Activated CD4-positive, CD25-positive, alpha-beta regulatory T cell (primary cell): ENCODE results near the gene PLCL1.
A peak's percentile ranks its signal among the peaks of the same experiment; 100 is the strongest.

Experiments
- DNase-seq, 4 experiments: peaks; one replicate each; lab custom pipeline; 2025; lab: John Stamatoyannopoulos, UW

The PLCL1 gene

DNA sequence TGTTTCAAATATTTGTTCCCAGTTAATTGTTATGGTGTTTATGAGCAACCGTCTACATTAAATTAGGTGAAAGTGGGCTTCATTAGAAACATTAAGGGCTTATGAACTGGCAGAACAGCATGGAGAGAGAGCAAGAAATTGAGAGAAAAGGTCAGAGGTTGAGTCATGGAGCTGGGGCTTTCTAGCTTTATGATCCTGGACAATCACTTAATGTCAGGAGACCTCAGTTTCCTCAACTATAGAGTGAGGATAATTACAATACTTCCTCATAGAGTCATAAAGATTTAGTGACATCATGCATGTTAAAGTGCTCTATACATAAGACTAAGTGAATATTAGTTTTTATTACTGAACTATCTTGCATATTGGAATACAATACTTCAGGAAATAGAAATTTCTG lies 83.9 kb downstream of the PLCL1 start:
- DNase-seq: no peak

GRCh38 chr2:197889041-197889440 lies 84.6 kb downstream of the PLCL1 start:
- peak in 1 of 4 experiments; percentile 5 for DNase-seq

DNA sequence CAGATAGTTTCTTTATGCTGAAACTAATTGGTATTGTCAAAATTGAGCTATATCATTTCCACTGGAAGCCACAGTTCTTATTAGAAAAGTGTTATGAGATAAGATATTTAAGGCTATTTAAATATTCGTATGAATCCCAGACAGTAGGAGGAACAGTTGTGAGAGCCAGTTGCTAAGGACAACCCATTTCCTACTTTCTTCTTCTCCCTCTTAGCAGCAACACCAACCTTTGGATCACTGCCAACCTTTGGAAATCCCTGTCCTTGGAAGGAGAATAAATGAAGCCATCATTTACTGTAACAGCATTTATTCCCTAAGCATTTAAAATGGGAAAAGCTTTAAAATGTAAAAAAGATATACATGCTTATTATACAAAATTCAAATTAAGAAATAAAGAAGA lies 85.8 kb downstream of the PLCL1 start:
- no peak for DNase-seq

DNA sequence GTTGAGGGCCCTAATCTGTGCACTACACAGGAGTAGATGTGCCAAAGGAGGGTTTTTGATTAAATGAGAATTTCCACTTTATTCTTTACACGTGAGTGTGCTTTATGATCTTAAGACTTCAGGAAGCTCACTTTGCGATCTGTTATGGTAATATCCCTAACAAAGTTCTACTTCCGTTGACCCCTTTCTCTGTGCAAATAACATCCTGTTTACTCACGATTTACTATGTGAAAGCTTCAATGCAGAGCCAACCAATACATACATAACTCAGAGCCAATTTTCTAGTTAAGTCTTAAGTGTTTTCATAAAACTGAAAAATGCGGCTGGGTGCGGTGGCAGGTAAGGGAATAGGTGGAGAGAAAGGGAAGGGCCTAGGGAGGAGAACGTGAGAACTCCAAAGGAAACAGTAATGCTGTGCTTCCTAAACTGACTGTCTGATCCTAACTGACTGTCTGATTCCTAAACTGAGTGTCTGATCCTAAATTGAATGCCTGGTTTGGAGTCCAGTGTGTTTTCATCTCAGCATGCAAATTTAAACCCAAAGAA lies 87.6 kb downstream of the PLCL1 start:
- DNase-seq: no peak

DNA sequence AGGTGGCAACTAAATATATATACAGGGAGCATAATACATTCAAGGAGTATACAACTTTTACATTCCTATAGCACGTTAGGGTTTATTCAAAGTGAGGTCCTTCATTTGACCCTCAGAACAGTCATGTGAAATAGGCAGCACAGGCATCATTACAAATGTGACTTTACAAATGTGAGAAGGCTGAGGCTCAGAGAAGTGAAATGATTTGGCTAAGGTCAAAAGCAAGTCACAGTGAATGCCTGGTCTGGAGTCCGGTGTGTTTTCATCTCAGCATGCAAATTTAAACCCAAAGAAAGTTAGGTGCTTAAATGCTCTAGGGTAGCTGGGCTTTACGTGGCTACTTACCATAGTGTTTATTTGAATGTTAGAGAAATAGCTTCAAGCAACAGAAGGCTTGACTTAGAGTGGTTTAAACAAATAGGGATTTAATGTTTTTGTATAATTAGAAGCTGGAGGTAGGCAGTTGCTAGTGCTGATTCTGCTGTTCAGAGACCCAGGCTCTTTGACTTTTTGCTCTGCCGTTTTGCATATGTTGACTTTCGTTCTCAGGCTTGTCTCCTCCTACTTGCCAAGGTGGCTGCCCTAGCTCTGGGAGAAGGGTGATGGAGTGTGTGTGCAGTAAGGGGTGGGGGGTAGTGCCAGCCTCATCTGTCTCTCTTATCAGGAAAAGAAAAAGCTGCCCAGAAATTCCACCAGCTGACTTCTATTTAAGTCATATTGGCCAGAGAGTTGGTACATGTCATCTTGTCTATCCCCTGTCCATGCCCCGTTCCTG lies 89.2 kb downstream of the PLCL1 start:
- no peak for DNase-seq

DNA sequence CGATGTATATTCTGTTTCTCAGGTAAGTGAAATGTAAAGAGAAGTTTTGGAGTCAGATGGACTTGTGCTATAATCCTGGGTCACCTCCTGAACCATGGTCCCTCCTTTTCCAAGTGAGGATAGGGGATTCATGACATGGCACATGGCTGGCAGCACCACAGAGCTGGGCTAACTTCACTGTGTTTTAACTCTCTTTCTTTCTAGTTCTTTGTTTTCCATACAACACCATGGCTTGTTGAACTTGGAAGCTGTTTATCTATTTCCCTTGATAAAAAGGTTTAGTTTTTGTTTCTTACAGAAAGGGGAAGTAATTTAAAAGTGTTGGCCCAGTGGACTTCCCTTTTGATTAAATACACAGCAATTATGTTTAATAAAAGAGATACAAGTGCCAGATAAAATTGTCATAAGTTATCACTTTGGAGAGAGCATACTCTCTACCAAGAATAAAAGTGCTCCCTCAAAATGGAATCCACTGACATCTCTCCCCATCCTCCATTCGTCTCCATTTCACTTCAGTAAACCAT lies 90.4 kb downstream of the PLCL1 start:
- no peak for DNase-seq

GRCh38 chr2:197897960-197898678 lies 93.7 kb downstream of the PLCL1 start:
- DNase-seq: no peak

DNA sequence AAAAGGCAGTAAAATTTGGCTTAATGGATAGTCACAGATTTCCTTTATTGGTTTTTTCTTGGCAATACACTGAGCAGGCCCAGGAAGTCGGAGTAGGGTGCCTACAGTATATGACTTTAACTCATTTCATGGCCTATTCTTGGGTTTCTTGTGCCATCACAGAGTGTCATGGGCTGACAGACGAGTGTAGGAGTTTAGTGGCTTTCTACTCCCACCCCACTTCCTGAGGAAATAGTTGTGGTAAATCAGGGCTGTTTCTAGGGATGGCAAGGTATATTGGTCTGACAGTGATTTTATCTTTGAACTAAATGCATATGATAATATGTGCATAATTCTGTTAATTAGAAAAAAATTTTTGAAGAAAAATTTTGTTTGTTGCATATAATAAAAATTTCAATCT lies 100.1 kb downstream of the PLCL1 start:
- DNase-seq: no peak

DNA sequence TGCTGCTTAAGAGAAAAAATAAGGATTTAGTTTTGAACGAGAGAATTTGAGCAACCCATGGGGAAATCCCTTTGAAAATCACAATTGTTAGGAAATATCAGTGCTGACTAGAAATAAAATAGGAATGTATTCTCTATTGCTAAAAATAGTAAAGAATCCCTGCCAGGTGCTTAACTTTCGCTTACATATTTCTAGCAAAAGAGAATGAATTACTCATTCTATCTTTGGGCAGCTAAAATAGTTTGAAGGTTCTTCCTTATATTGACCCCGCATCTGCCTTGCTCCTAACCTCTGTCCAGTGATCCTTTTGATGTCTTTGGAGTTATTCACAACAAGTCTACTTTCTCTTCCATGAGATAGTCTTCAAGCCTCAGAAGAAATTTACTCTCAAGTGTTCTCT lies 103.8 kb downstream of the PLCL1 start:
- no peak for DNase-seq

DNA sequence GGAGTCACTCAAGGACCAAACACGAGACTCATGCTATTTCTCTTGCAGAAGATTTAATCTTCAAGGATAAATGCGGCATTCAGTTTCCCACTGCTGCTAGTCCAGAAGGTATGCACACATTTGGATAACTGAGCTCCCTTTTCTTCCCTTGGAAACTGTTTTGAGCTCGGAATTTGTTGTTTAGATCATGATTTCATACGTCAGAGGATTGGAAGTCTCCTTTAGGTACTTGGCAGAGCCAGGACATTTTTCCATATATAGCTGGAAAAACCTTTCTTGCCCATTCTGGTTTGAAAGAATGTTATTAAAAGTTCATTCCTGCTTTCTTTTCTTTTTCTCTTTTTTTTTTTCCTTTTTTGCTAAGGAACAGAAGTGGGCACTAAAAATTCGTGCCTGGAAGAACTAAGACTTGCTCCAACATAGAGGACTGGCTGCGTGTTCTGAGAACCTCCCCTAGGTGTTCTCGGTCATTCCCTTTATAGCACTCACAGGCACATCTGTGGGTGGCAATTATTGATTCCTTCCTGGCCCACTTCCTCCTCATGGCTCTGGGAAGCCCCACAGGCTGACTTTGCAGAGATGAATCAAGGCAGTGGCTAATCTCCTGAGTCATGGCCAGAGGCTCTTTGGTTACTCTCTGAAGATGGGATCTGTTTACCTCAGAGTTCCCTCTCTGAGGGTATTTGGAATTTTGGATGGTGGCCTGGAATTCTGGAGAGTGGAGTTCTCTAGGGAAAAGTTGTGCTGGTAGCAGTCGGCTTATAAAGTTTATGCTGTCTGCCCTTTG lies 104.8 kb downstream of the PLCL1 start:
- no peak for DNase-seq

DNA sequence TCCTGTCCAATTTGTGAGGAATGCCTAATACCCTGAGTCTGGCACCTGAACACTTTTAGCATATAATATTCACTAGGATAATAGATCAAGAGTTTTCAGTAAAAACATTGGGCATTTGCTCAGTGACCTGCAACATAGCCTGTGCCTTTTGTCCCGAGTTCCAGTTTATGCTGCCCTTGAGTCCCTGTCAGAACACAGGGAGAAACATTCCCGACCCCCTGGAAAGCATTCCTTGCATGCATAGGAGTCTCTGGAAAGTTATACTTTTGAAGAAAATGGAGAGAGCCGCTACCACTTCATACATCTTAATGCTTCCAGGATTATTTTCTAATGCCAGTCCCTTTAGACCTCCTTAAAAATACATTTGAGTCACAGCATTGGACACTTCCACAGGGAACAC lies 107.3 kb downstream of the PLCL1 start:
- no peak for DNase-seq

- no peak for DNase-seq
Observed at GRCh38 chr2:197913084-197913483, 108.7 kb downstream of the PLCL1 start.

- DNase-seq: no peak
Observed at GRCh38 chr2:197914778-197915177, 110.4 kb downstream of the PLCL1 start.

DNA sequence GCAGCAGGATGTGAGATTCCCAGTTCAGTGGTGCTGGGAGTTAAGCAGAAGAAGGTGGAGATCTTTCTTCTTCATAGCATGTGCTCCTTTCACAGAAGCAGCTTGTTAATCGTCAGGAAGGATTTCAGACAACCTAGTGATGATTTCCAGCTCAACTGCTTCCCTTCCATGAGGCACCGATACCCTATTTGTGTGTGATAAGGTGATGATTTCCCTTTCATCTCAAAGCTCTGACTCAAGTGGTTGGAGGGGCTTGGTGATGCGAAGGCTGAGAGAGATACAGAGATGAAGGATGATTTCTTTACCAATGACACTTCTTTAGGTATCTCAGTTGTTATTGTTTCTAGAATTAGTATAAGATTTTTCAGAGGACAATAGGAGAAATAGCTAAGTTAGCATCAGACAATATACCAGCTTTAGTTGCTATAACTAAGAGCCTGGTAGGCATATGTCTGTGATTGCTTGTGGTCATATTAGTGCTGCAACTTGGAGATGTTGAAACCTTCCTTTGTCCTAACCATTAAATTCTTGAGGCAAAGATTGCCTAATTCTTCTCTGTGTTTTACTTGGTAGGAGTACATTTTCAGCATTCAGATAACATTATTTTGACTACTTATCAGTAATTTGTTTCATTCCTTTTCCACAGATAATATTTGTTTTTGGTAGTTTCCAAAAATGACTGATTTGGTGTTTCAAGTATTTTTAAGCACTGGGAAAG lies 111.3 kb downstream of the PLCL1 start:
- DNase-seq: no peak

DNA sequence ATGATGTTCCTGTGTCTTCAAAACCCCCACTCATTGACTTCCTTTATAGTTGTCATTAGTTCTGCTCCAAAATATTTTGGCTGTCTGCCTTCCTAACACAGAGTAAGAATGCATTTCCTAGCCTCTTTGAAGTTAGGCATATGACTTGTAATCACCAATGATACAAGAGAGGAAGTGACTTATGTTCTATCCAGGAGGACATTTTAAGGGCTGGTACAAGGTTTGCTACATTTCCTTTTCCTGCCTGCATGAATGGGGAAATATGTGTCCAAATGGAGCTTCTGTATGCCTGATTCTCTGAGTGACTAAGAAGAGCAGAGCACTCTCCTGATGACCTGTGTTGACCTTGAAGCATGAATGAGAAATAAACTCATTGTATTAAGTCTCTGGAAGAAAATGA lies 115.1 kb downstream of the PLCL1 start:
- DNase-seq: no peak

- no peak for DNase-seq
Observed at GRCh38 chr2:197920088-197920487, 115.7 kb downstream of the PLCL1 start.

DNA sequence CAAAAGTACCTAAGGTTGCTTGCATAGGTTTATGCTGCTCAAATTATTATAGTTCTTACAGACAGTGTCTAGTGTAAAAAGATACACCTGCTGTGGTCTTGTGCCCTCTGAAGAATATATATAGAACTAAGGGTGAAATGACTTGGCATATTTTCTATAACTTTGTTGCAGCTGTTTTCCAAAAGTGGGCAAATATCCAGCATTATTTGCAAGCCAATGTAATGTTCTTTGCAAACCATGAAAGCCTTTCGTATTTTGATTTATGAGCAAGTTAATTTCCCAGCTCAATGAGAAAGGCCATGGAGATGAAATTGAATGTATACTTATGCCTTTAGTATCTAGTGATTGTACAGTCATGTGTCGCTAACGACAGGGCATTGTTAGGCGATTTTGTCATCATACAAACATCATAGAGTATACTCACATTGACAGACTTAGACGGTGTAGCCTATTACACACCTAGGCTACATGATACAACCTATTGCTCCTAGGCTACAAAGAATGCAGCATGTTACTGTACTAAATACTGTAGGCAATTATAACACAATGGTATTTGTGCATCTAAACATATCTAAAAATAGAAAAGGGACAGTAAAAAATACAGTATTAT lies 116.3 kb downstream of the PLCL1 start:
- DNase-seq: no peak

GRCh38 chr2:197924483-197924882 lies 120.1 kb downstream of the PLCL1 start:
- DNase-seq: no peak

DNA sequence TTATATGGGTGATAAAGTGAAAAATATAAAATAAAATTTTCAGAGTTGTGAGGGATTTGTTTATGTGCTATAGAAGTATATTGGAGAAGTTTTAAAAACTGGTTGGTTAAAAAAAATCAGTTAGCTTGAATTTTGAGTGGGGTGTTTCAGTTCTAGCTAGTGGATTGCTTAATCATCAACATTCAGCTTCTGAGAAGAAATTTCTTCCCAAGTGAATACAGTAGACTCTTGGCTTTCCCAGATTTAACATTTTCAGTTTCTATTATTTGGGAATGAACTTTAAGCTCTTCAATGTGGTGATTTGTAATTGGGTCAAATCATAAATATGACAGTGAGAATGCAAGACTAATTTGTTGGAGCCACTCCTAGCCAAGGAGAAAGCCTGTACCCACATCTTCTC lies 120.8 kb downstream of the PLCL1 start:
- no peak for DNase-seq

DNA sequence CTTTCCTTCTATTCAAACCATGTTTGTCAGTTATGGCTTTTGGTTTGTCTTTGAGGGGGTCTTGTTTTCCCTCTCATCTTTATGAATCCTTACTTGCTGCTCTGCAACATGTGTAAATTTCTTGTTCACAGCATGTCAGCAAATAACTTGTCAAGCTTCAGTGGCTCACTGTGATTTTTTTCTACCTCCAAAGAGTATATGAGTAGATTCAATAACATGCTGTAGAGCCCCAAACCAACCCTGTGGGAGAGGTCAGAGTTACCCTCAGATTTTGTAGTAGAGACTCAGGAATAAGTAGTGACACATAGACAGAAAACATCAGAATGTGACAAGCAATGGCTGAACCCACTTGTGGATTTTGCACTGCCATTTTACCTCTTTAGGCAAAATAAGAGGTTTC lies 121.6 kb downstream of the PLCL1 start:
- DNase-seq: no peak

DNA sequence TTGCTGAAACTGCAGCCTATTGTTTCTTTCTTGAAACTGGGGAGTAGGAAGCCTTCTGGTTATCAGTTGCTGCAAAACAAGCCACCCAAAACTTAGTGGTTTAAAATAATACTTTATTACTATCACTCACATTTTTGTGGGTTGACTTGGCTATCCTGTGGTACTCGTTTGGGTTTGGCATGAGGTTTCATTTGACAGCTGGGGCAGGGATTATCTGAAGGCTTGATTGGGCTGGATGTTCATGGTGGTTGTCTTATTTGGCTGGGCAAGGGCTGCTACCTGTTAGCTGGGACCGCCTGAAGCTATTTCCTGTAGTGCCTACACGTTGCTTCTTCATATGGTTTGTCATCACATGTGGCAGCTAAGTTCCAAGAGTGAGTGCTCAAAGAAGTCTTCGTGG lies 122.3 kb downstream of the PLCL1 start:
- DNase-seq: no peak
